HG02798 (cell line): ENCODE data around the gene RERE.

ENCODE experiments used
- ATAC-seq: cut with Tn5 transposase; IDR thresholded peaks from one replicate; pipeline ENCODE4 v1.9.1; 2021; ENCODE audit warnings: mild to moderate bottlenecking; ENCODE audit not compliant: unreplicated experiment, poor library complexity

Gene RERE

GRCh38 chr1:8425150-8425780, 392.2 kb downstream of the RERE start:
- no peak for ATAC-seq

- ATAC-seq, result no peak
These were observed 392.8 kb downstream of the RERE start for GRCh38 chr1:8424539-8425116.

DNA sequence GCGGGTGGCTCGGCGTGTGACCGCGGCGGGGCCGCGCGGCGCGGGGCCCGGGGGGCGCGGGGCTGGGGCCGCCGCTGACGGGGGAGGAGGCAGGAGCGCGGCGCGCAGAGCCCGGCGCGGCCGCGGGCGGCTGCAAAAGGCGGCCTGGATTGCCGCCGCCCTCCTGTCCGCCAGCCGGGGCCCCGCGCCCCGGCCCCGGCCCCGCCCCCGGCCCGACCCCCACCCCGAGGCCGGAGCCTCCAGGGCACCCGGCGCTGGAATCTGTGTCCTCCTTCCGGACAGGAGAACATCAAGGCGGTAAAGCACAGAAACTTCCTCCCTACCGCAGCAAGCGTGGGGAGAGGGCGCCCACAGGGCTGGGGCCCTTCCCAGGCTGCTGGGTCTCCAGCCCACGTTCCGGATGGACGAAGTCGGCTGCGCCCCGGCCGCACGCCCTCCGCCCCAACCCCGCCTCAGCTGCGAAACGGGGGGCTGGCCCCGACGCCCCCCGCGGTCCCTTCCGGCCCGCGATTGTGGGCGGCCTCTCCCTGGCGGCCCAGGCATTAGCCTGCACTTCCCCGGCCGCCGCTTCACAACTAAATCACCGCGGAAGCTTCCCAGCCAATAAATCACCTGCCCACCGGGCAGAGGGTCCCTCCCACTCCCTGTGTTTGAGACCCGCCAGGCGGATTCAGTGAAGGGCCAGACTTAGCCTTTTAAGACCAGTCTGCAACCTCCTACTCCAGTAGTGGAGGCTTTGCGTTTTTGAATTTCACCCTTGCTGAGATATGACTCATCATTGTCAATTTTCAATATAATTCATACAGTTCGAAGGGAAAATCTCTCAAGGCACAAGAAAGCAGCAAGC, 393.5 kb downstream of the RERE start:
- ATAC-seq, result no peak

GRCh38 chr1:8423269-8423691, 394.2 kb downstream of the RERE start:
- no peak for ATAC-seq

DNA sequence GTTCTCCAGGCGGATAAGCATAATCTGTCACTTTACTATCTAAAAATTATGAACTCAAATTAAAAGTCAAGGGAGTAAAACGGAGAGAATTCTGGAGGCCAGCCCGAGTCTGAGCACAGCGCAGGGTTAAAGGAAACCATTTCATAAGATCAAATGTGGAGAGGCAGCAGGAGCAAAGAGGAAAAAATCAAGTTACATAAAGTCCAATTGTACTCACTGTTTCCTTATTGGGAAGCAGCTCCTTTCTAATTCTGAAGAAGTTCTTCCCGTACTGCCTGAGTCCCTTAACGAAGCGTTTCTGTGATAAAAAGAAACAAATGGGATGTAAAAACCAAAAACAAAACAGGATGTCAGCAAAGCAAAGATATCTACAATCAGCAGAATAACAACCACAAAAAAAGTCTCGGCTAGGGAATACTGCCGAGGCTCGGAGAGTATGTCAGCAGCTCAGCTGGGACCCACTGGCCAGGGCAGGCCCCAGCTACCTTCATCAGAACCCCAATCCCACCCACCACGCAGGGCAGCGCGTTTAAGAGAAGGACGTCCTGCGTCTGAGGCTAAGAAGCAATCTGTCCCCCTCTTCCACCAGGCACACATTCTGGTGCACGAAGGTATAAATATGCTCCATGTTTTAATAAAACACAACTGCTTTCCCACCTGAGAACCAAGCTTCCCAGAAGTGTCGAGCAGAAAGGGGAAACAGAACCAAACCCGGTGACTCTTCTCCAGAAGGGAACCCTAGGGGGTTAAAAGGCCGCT, 394.8 kb downstream of the RERE start:
- no peak for ATAC-seq

- no peak for ATAC-seq
These were observed 395.7 kb downstream of the RERE start for GRCh38 chr1:8421721-8422120.

DNA sequence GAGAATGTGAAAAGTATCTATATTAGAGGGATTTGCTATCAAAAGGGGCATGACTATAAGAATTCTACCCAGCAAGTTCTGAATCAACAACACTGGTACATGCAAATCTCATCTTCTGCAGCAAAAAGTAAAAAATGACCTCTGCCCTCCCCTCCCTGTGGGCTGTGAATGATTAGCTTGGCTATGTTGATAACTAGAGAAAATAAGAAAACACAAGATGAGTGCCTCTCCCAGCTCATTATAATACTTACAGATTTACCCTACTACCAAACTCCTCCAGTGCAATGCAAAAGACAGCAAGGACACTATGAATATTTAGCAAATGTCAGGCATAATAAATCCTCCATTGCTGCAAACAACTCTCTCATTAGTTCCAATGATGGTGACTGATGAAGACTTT, 397.1 kb downstream of the RERE start:
- ATAC-seq, result no peak

DNA sequence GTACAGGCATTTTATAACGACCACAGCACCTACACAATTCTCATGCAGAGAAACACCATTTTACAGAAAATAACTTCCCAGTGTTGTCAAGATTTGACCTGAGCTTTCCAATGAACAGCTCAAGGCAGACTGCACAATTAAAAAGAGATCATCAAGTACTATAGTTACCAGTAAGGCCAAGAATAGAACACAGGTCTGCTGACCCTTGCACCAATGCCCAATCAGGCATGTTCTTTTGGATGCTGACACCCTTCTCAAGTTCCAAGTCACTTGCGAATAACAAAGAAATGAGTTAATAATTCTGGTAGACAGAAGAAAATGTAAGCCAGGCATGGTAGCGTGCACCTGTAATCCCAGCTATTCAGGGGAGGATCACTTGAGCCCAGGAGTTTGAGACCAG, 397.6 kb downstream of the RERE start:
- no peak for ATAC-seq

GRCh38 chr1:8419172-8419571, 398.3 kb downstream of the RERE start:
- no peak for ATAC-seq

DNA sequence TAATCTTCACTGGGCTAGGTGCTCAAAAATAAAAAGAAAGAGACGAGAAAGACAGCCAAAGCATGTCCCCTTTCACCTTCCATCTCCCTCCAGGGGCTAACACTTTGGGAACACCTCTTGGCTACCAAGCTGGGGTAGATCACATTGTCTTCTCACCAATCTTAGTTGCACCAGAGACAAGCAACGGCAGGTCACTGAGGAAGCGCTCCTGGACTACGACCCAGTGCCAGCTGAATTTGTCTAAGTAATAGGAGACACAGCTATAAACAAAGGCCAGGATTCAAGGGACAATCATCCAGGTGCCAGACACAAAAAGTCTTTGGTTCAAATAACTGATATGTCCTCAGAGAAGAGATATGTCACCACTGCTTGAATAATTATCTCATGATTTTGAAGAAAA, 399.1 kb downstream of the RERE start:
- ATAC-seq, result no peak

DNA sequence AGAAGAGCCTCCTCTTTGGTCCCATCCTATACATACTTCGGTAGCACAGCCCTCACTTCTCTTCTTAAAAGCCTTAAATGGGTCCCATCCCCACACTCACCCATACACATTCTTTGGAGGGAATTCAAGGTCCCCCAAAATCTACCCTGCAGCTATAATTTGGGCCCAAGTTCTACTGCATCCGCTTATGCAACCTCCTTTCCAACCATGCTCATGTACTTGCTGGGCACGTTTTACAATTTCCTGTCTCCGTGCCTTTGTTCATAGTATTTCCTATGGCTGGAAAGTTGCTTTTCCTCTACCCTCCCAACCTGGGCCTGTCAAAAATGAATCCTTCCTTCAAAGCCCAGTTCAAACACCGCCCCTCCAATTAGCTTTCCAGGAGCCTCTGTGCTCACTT, 399.8 kb downstream of the RERE start:
- ATAC-seq, result no peak

DNA sequence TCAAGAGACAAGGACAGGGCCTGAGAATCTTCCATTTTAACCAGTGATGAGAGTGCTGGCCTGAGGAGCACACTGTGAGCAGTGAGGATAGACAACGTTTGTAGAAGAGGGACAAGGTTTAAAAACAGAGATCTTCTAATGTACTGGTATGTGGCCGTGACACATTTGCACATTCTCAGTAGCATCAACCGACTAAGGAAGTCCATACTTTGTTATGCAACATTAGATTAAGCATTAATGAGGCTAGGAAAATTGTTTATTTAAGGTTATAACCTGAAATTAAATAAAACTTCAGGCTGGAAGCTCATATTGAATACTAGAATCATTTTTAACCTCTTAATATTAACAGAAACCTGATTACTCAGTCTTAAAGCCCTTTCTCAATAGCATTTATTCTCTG, 400.6 kb downstream of the RERE start:
- ATAC-seq, result no peak

- no peak for ATAC-seq
These were observed 401.7 kb downstream of the RERE start for GRCh38 chr1:8415526-8416278.

DNA sequence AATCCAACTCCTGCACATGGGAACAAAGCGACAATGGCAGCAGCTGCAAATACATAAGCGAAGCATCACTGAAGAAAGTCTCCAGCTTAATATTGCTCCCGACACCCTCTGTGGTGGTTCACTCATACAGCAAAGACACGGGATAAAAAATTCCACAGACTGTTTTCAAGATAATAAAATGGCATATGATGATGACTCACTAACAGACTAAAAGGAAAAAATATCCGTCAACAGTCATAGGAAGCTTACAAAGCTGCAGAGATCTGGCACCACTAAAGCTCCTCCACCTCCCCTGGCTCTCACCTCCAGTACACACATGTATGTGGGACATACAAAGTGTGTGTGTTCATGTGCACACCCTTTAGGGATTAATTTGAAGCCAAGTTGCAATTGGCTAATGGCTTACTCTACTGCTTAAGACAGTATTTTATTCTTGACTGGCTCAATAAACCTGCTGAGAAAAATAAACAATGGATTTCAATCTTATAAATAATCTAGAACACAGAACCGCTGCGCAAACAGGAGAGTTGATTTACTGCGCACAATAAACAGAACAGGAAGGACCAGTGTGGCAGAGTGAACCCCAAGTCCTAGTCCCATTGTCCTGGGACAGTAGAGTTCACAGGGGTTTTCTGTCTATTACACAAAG, 405.1 kb downstream of the RERE start:
- ATAC-seq, result no peak

GRCh38 chr1:8411803-8412182, 405.6 kb downstream of the RERE start:
- no peak for ATAC-seq

DNA sequence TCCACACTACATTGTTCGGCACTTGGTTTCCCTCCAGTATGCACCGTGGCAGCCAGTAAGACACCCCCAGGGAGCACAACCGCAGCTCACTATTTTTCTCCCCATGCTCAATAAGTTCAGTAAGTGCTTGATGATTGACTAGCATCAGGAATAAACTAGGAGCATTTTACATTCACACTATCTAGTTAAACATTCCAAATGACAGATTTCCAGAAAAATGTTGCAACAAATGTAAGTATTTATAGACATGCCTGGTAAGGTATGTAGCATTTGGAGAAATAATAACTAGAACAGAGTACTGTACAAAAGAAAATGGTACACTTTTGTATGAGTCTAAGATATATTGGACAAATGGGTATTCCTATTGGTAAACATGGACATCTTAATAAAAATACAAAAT, 406.6 kb downstream of the RERE start:
- ATAC-seq, result no peak

DNA sequence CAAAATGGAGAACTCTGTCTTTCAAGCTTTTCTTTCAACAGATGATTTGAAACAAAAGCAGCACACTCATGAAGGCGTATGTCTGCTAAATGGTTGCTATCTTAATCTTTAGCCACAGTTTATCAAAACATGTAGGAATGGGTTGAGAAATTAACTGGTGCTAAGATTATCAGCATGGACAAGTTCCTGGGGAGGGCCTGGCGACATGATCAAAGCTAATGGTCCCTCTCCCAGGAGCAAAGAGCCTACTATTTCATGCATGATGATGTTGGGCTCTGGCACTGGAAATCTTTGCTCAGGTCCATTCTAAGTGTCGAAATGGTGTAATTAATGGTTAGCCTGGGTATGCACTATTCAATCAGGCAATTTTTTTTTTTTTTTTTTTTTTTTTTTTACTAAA, 407.8 kb downstream of the RERE start:
- ATAC-seq, result no peak

DNA sequence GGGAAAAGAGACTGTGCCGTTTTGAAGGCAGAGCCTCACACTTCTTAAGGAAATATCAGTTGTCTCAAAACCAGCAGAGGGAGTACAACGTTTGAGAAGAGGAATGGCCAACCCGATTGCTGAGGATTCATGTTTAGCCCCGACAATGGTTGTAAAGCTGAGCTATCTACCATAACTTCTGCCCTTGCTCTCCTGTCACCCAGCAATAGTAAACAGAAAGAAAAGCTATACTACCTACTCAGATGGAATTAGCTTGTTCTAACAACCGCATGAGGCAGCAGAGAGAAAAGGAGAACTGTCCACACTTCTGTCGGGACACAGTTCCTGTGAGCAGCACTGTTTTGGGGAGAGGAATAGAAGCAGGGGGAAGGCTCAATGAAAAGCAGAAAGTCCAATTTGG, 408.3 kb downstream of the RERE start:
- no peak for ATAC-seq

DNA sequence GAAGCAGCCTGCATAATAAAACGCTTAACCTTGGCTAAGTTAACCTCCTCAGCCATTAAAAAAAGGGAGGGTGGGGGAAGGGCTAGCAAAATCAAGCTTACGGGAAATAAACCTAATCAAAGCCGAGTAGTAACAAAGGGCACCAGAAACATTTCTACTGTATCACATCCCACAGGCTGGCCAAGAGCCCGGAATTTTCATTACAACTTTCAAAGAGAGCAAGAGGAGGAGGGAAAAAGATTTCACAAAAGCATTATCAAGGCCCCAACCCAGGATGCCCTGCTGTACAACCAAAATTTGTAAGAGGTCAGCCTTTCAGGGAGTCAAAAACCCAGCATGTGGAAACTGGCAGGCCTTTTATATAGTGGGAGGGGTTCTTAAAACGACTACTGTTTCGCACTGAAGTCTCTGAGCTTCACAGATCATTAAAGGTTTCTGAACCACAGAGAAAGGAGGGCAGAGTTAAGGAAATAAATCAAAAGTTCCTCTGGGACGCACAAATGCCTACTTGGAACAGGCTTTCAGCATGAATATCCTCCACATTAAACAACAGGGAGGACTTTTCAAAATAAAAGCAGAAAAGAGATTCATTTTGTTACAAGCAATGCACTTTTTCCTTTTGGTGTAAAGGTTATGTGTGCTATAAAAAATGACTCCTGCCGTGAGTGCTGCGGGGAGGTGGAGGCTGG, 409.1 kb downstream of the RERE start:
- ATAC-seq, result no peak
